H9 (cell line): ENCODE results near the gene CLINT1. TPM values are rescaled to one million over a fixed set of nuclear protein-coding genes. Genes with fewer than 3 reads are reported as not detected.

Source experiments
- DNase-seq: peaks from one replicate; pipeline ENCODE4 v3.0.0-alpha.2; 2017
- H2AFZ ChIP-seq: one replicate; pipeline ENCODE4 v1.6.1; 2013; ENCODE audit warnings: mild to moderate bottlenecking, low read length, control low read depth, moderate library complexity
- H2AK5ac ChIP-seq: 2 replicates; pipeline ENCODE4 v1.6.1; 2013; ENCODE audit warnings: low read length, control low read depth, mixed read lengths; ENCODE audit not compliant: insufficient read length
- H2BK120ac ChIP-seq: one replicate; pipeline ENCODE4 v1.6.1; 2013; ENCODE audit warnings: low read depth, mild to moderate bottlenecking, low read length, control low read depth, inconsistent platforms; ENCODE audit not compliant: poor library complexity, severe bottlenecking
- H2BK12ac ChIP-seq: 2 replicates; pipeline ENCODE4 v1.6.1; 2013; ENCODE audit warnings: low read length, control low read depth, mixed read lengths, low read depth; ENCODE audit not compliant: insufficient read length
- H2BK15ac ChIP-seq: 2 replicates; pipeline ENCODE4 v1.6.1; 2013; ENCODE audit warnings: low read depth, low read length, control low read depth
- H2BK20ac ChIP-seq: one replicate; pipeline ENCODE4 v1.6.1; 2013; ENCODE audit warnings: low read depth, mild to moderate bottlenecking, low read length, control low read depth, inconsistent platforms; ENCODE audit not compliant: poor library complexity, severe bottlenecking
- H2BK5ac ChIP-seq: 2 replicates; pipeline ENCODE4 v1.6.1; 2013; ENCODE audit warnings: low read length, control low read depth, mixed read lengths; ENCODE audit not compliant: insufficient read length
- H3K14ac ChIP-seq: 2 replicates; pipeline ENCODE4 v1.6.1; 2013; ENCODE audit warnings: low read length, control low read depth; ENCODE audit not compliant: insufficient read depth
- H3K18ac ChIP-seq: 2 replicates; pipeline ENCODE4 v1.6.1; 2013; ENCODE audit warnings: low read depth, mild to moderate bottlenecking, mixed read lengths, low read length, control low read depth; ENCODE audit not compliant: insufficient read length
- H3K23ac ChIP-seq: 2 replicates; pipeline ENCODE4 v1.6.1; 2013; ENCODE audit warnings: low read length, control low read depth, mixed read lengths, low read depth; ENCODE audit not compliant: insufficient read length
- H3K23me2 ChIP-seq: 2 replicates; pipeline ENCODE4 v1.6.1; 2013; ENCODE audit warnings: low read depth, mild to moderate bottlenecking, mixed read lengths, low read length, control low read depth; ENCODE audit not compliant: insufficient read length, poor library complexity, severe bottlenecking
- H3K27ac ChIP-seq: 2 replicates; pipeline ENCODE4 v1.5.1; 2013; ENCODE audit warnings: low read length, control low read depth, mixed read lengths, low read depth; ENCODE audit not compliant: insufficient read length
- H3K27me3 ChIP-seq: 2 replicates; pipeline ENCODE4 v1.6.1; 2013; ENCODE audit warnings: low read length, control low read depth, inconsistent platforms; ENCODE audit not compliant: insufficient read depth
- H3K4ac ChIP-seq: 2 replicates; pipeline ENCODE4 v1.6.1; 2013; ENCODE audit warnings: low read depth, mild to moderate bottlenecking, control low read depth, inconsistent platforms, low read length, moderate library complexity
- H3K4me1 ChIP-seq: 2 replicates; pipeline ENCODE4 v1.6.1; 2013; ENCODE audit warnings: low read length, control low read depth, inconsistent platforms; ENCODE audit not compliant: insufficient read depth
- H3K4me2 ChIP-seq: 2 replicates; pipeline ENCODE4 v1.6.1; 2013; ENCODE audit warnings: low read length, control low read depth, mixed read lengths; ENCODE audit not compliant: insufficient read length, insufficient read depth
- H3K56ac ChIP-seq: 2 replicates; pipeline ENCODE4 v1.6.1; 2013; ENCODE audit warnings: low read depth, mild to moderate bottlenecking, mixed read lengths, low read length, control low read depth; ENCODE audit not compliant: insufficient read length
- H3K79me1 ChIP-seq: 2 replicates; pipeline ENCODE4 v1.6.1; 2013; ENCODE audit warnings: low read depth, mild to moderate bottlenecking, moderate library complexity, low read length, control low read depth, inconsistent platforms; ENCODE audit not compliant: insufficient read depth, poor library complexity, severe bottlenecking
- H3K79me2 ChIP-seq: 2 replicates; pipeline ENCODE4 v1.6.1; 2013; ENCODE audit warnings: low read length, control low read depth, inconsistent platforms; ENCODE audit not compliant: insufficient read depth
- H3K9ac ChIP-seq: 2 replicates; pipeline ENCODE4 v1.6.1; 2013; ENCODE audit warnings: low read length, control low read depth, mixed read lengths; ENCODE audit not compliant: insufficient read length; ENCODE audit errors: extremely low read depth
- H3K9me3 ChIP-seq: one replicate; pipeline ENCODE4 v1.6.1; 2013; ENCODE audit warnings: low read depth, low read length, inconsistent platforms; ENCODE audit not compliant: control insufficient read depth
- H3T11ph ChIP-seq: one replicate; pipeline ENCODE4 v1.6.1; 2013; ENCODE audit warnings: mild to moderate bottlenecking, low read length, control low read depth, inconsistent platforms
- H4K20me1 ChIP-seq: one replicate; pipeline ENCODE4 v1.6.1; 2013; ENCODE audit not compliant: control insufficient read depth, insufficient read length, insufficient read depth
- H4K5ac ChIP-seq: 2 replicates; pipeline ENCODE4 v1.6.1; 2013; ENCODE audit warnings: low read depth, mild to moderate bottlenecking, mixed read lengths, low read length, control low read depth; ENCODE audit not compliant: insufficient read length
- H4K8ac ChIP-seq: replicated peaks from 2 replicates; pipeline ENCODE4 v1.6.1; 2013; ENCODE audit warnings: low read length, control low read depth, mixed read lengths, low read depth; ENCODE audit not compliant: insufficient read length
- H4K91ac ChIP-seq: 2 replicates; pipeline ENCODE4 v1.6.1; 2013; ENCODE audit warnings: low read depth, mild to moderate bottlenecking, moderate library complexity, mixed read lengths, low read length, control low read depth; ENCODE audit not compliant: insufficient read length
- H3K27ac Mint-ChIP-seq, 3 experiments: 2 replicates in 2 of 3; 3 replicates in 1 of 3; pipeline ENCODE4 v1.8.0; 2020 to 2021; ENCODE audit warnings: mixed read lengths in 3 of 3, mild to moderate bottlenecking in 1 of 3, moderate library complexity in 1 of 3
- H3K27me3 Mint-ChIP-seq: 2 replicates; pipeline ENCODE4 v1.8.0; 2021; ENCODE audit warnings: low read depth, mild to moderate bottlenecking, moderate library complexity, mixed read lengths
- H3K36me3 Mint-ChIP-seq, 3 experiments: 2 replicates in 2 of 3; 3 replicates in 1 of 3; pipeline ENCODE4 v1.8.0; 2020 to 2021; ENCODE audit warnings: low read depth in 3 of 3, mixed read lengths in 3 of 3; ENCODE audit not compliant: insufficient read depth in 1 of 3
- H3K4me1 Mint-ChIP-seq, 2 experiments: 2 replicates each; pipeline ENCODE4 v1.8.0; 2020; ENCODE audit warnings: mixed read lengths in 2 of 2
- H3K4me3 Mint-ChIP-seq, 2 experiments: 2 replicates in 1 of 2; 3 replicates in 1 of 2; pipeline ENCODE4 v1.8.0; 2020 to 2021; ENCODE audit warnings: mild to moderate bottlenecking in 2 of 2, mixed read lengths in 2 of 2, moderate library complexity in 1 of 2
- H3K9me3 Mint-ChIP-seq, 2 experiments: 2 replicates in 1 of 2; 3 replicates in 1 of 2; pipeline ENCODE4 v1.8.0; 2020; ENCODE audit warnings: mild to moderate bottlenecking in 2 of 2, mixed read lengths in 2 of 2, moderate library complexity in 1 of 2
- CTCF ChIP-seq: fragments of 200-600 bp; sonication (generic); conservative IDR thresholded peaks from 3 replicates; pipeline ENCODE4 v1.8.0; 2021; ENCODE audit warnings: antibody characterized with exemption, mild to moderate bottlenecking
- WGBS: extraction: QIAGEN DNeasy Blood & Tissue Kit; methylation state at CpG from one replicate; pipeline ENCODE4 v1.1.7; 2013; ENCODE audit warnings: missing lambda C conversion rate, low lambda C conversion rate, mixed read lengths; ENCODE audit not compliant: insufficient read length; ENCODE audit errors: extremely low coverage; 5-methylcytosine and 5-hydroxymethylcytosine counted together
- total RNA-seq: library from RNA; stranded (reverse); gene quantifications from 2 replicates; pipeline ENCODE4 v1.2.1, GENCODE V29; 2021

CLINT1 gene
- total RNA-seq, 1 experiment from 2014 or later: 79.1 TPM

DNA sequence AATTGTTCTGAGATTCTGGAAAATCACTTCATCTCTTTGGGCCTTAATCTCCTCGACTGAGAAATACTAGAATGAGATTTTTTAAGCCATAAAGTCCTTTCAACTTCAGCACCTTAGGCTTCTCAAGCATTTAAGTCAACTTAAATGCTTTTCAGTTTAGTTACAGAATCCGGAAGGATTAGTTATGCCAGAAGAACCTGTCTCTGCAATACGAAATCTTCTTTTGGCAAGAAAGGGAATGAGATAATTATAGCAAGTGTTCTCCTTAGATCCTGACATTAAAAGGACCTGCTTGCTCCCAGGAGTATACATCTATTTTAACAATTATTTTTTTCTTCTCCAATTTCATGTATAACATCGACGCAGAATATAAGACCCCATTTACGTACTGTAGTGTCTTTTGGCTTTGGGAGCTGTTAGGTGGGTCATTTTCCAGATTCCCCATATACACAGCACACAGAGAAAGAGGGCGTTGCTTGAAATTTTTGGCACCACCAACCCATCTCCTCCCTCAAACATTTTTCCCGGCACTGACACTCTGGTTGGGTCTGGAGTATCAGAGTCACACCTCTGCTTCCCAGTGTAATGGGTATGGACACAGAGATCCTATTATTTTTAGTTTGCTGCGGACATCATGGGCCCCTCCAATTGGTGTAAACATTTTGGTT, 43.6 kb upstream of the CLINT1 start:
- Histone ChIP-seq H2BK12ac (no peak overlapping the region), H2BK120ac (no peak overlapping the region), H2BK20ac (no peak overlapping the region), H3K79me1 (no peaks in the 10 kb centered on the region), H4K20me1 (no peaks in the 10 kb centered on the region), H2BK5ac (no peak overlapping the region), H3K56ac (no peak overlapping the region), H3K14ac (no peak overlapping the region), H4K8ac (no peak overlapping the region), H3K27ac (no peak overlapping the region), H2BK15ac (no peak overlapping the region), H4K91ac (no peak overlapping the region), H3K27me3 (no peaks in the 10 kb centered on the region), H3K4ac (no peak overlapping the region), H4K5ac (no peak overlapping the region), H3T11ph (no peak overlapping the region), H2AK5ac (no peak overlapping the region), H3K79me2 (no peaks in the 10 kb centered on the region), H3K4me1 (peaks cover 3% of the 10 kb centered on the region; the same call in 1 of the 2 replicates), H3K23ac (no peak overlapping the region), H3K18ac (no peak overlapping the region), H2AFZ (no peak overlapping the region), H3K23me2 (no peaks in the 10 kb centered on the region), H3K4me2 (no peak overlapping the region), H3K9ac (no peak overlapping the region), H3K9me3 (no peaks in the 10 kb centered on the region)
- no peaks in the 10 kb centered on the region; a peak in 1 of 5 replicates for H3K9me3 Mint-ChIP-seq
- H3K27ac Mint-ChIP-seq: no peak overlapping the region
- no peak for DNase-seq
- no peak overlapping the region for H3K4me3 Mint-ChIP-seq
- H3K4me1 Mint-ChIP-seq: peaks cover 10 to 15% of the 10 kb centered on the region in 2 experiments
- no CpG with 5 or more reads among the region's 9 CpGs for WGBS
- no peaks in the 10 kb centered on the region for H3K27me3 Mint-ChIP-seq
- TF ChIP-seq CTCF: no peak
- no peaks in the 10 kb centered on the region for H3K36me3 Mint-ChIP-seq
